Vagina (tissue), 2 donors: ENCODE data around the gene NPAS2.

Source experiments
- POLR2AphosphoS5 ChIP-seq, 2 donors: sonication (generic); formaldehyde crosslinking; IDR thresholded peaks; one replicate each; pipeline ENCODE4 v1.9.0; 2017; ENCODE audit warnings: antibody characterized with exemption in 2 of 2, mild to moderate bottlenecking in 2 of 2, low read depth in 1 of 2; ENCODE audit not compliant: insufficient read depth in 1 of 2
- TF ChIP-seq, protein P1 (sequence below), 3 experiments: fragments of 450-650 bp in 2 of 3; fragments of 200-600 bp in 1 of 3; sonication (generic) in 1 of 3; IDR thresholded peaks; one replicate each; pipeline ENCODE4 v1.5.1; 2017 to 2019; ENCODE audit warnings: antibody characterized with exemption in 3 of 3, mild to moderate bottlenecking in 2 of 3, moderate library complexity in 2 of 3

DNA sequence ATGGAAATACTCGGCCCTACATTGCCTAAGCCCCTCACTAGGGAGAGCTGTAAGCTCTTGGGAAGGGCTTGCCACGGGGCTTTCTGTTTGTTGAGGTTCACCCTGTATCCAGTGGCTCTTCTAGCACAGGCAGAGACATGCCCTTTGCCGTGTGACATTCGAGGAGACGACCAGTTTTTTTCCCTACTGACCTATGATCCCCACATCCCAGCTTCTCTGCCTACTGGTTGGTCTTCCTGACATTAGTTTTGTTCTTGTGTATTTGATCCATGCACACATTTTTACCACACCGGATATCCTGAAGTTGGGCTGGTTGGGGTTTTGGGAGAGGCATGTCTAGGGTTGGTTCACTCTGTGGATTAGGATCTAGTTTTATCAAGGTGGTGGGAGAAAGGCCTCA, 69.3 kb downstream of the NPAS2 start:
- TF ChIP-seq, protein P1, sequence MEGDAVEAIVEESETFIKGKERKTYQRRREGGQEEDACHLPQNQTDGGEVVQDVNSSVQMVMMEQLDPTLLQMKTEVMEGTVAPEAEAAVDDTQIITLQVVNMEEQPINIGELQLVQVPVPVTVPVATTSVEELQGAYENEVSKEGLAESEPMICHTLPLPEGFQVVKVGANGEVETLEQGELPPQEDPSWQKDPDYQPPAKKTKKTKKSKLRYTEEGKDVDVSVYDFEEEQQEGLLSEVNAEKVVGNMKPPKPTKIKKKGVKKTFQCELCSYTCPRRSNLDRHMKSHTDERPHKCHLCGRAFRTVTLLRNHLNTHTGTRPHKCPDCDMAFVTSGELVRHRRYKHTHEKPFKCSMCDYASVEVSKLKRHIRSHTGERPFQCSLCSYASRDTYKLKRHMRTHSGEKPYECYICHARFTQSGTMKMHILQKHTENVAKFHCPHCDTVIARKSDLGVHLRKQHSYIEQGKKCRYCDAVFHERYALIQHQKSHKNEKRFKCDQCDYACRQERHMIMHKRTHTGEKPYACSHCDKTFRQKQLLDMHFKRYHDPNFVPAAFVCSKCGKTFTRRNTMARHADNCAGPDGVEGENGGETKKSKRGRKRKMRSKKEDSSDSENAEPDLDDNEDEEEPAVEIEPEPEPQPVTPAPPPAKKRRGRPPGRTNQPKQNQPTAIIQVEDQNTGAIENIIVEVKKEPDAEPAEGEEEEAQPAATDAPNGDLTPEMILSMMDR (IDR thresholded peaks at IDR 0.05): no peak
- no peak for TF ChIP-seq POLR2AphosphoS5 (IDR thresholded peaks at IDR 0.05; ENCODE audit: insufficient read depth in 1 of 2, low read depth in 1 of 2)
